Panc1 (cell line): ENCODE results near the gene CELSR2.

ENCODE experiments used
- CTCF ChIP-seq: fragments of 450-650 bp; IDR thresholded peaks from 2 replicates; pipeline ENCODE4 v1.5.1; 2017; ENCODE audit warnings: mild to moderate bottlenecking
- REST ChIP-seq, 2 experiments: IDR thresholded peaks; 2 replicates each; pipeline ENCODE4 v1.6.1; 2011 to 2012; ENCODE audit warnings: low read depth in 2 of 2, control low read depth in 1 of 2, low read length in 1 of 2, mild to moderate bottlenecking in 1 of 2, moderate library complexity in 1 of 2; ENCODE audit not compliant: insufficient read depth in 1 of 2

- TF ChIP-seq CTCF (no peak), REST (IDR thresholded peaks at IDR 0.05; ENCODE audit: insufficient read depth in 1 of 2, low read depth in 2 of 2, low read length in 1 of 2) (no peak)
These were observed 15.7 kb downstream of the CELSR2 start for GRCh38 chr1:109265016-109265415.
